NB4 (cell line): ENCODE measurements around the gene L2HGDH.

Experiments
- MYC ChIP-seq: IDR thresholded peaks from 2 replicates; pipeline ENCODE4 v1.6.1; 2011; ENCODE audit warnings: low read depth, low read length
- POLR2A ChIP-seq: IDR thresholded peaks from 2 replicates; pipeline ENCODE4 v1.6.1; 2011; ENCODE audit warnings: mild to moderate bottlenecking; ENCODE audit not compliant: insufficient read length; ENCODE audit errors: extremely low read depth
- TF ChIP-seq, protein P1 (sequence below): IDR thresholded peaks from one replicate; pipeline ENCODE4 v1.5.1; 2012; ENCODE audit warnings: low read depth, low read length

DNA sequence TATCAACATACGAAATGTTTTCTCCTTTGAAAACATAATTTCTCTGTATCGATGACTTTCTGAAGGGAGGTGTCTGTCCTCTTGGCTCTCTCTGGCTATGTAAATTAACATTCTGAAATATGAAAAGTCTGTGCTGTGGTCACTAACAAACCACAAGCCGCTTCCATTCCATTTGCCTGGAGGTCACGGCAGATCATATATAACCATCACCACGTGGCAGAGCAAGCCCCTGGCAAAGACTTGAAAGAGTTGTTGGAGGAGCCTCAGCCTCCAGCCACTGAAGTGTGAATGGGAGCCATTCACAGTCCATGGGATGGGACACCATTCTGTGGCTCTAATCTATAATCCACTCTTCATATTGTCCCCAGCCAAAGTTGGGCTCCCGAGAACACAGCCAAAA lies 45.1 kb upstream of the L2HGDH start:
- TF ChIP-seq, protein P1, sequence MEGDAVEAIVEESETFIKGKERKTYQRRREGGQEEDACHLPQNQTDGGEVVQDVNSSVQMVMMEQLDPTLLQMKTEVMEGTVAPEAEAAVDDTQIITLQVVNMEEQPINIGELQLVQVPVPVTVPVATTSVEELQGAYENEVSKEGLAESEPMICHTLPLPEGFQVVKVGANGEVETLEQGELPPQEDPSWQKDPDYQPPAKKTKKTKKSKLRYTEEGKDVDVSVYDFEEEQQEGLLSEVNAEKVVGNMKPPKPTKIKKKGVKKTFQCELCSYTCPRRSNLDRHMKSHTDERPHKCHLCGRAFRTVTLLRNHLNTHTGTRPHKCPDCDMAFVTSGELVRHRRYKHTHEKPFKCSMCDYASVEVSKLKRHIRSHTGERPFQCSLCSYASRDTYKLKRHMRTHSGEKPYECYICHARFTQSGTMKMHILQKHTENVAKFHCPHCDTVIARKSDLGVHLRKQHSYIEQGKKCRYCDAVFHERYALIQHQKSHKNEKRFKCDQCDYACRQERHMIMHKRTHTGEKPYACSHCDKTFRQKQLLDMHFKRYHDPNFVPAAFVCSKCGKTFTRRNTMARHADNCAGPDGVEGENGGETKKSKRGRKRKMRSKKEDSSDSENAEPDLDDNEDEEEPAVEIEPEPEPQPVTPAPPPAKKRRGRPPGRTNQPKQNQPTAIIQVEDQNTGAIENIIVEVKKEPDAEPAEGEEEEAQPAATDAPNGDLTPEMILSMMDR = no peak
- TF ChIP-seq MYC = no peak
- TF ChIP-seq POLR2A = no peak
